VCaP (cell line): ENCODE measurements around the gene FLAD1.

ENCODE experiments used
- H3K27ac ChIP-seq: fragments of 450-650 bp; 2 replicates; pipeline ENCODE4 v1.5.1; 2017
- CTCF ChIP-seq: fragments of 450-650 bp; conservative IDR thresholded peaks from 2 replicates; pipeline ENCODE4 v1.5.1; 2017; ENCODE audit warnings: mild to moderate bottlenecking, moderate library complexity

FLAD1 gene

GRCh38 chr1:154988058-154988954, 5.2 kb downstream of the FLAD1 start:
- no peak for TF ChIP-seq CTCF
- H3K27ac ChIP-seq, result no peak overlapping the region

GRCh38 chr1:154989195-154989860, 6.2 kb downstream of the FLAD1 start:
- no peak overlapping the region for H3K27ac ChIP-seq
- TF ChIP-seq CTCF, result no peak

GRCh38 chr1:154990276-154990675, 7.1 kb downstream of the FLAD1 start:
- TF ChIP-seq CTCF, result no peak
- H3K27ac ChIP-seq, result no peak overlapping the region

- TF ChIP-seq CTCF, result peak; percentile 65
- H3K27ac ChIP-seq, result no peak overlapping the region
These were observed 9.8 kb downstream of the FLAD1 start for GRCh38 chr1:154992721-154993571.

- TF ChIP-seq CTCF, result no peak
- no peak within 1 kb of the TSS for H3K27ac ChIP-seq
These were observed 10.6 kb downstream of the FLAD1 start, which contains the start of gene LENEP for GRCh38 chr1:154993572-154994268. LENEP (plus strand) TSS chr1:154993586; CDS start chr1:154993608, 22 bp downstream.

- no peak overlapping the region for H3K27ac ChIP-seq
These were observed 11.1 kb downstream of the FLAD1 start for GRCh38 chr1:154994269-154994587.

More at GRCh38 chr1:154994269-154994587, 11.1 kb downstream of the FLAD1 start:
- no peak for TF ChIP-seq CTCF
